ENCODE results near the gene SPOCK2. TPM values are rescaled to one million over a fixed set of nuclear protein-coding genes. Genes with fewer than 3 reads are reported as not detected.

SPOCK2 gene
- polyA plus RNA-seq, 1 donor (not counting 4 experiments of a cell fraction or from before 2014, with no cell fraction given), result 0.14 TPM

- DNase-seq (ENCODE audit: low read depth, low spot score) (no peak), FAIRE-seq (no peak)
- dilution Hi-C loops (cut with MboI; ENCODE audit: extremely low pct_ligation_motif_present, low sequenced_read_pairs), result no loop called here
- TF ChIP-seq CTCF (optimal IDR thresholded peaks at IDR 0.05 in 1 of 3, IDR thresholded peaks at IDR 0.05 in 1 of 3, conservative IDR thresholded peaks at IDR 0.05 in 1 of 3; ENCODE audit: extremely low read depth in 1 of 3, insufficient read depth in 2 of 3, low read length in 3 of 3), result no peak
- no peak for TF ChIP-seq EZH2 (IDR thresholded peaks at IDR 0.05; ENCODE audit: low read length)
- no peak overlapping the region for H3K27ac ChIP-seq (ENCODE audit: control insufficient read depth, insufficient read depth, low read length)
- H3K9me1 ChIP-seq (ENCODE audit: control insufficient read depth, extremely low read depth, insufficient read depth, low read length), result no peaks in the 10 kb centered on the region
- no peak overlapping the region for H2AFZ ChIP-seq (ENCODE audit: control insufficient read depth, low read length)
- H3K36me3 ChIP-seq (ENCODE audit: control insufficient read depth in 2 of 2, extremely low read depth in 1 of 2, insufficient read depth in 2 of 2, low read length in 2 of 2), result no peaks in the 10 kb centered on the region
- H3K27me3 ChIP-seq (ENCODE audit: control insufficient read depth, extremely low read depth, insufficient read depth, low read length), result no peaks in the 10 kb centered on the region
- H4K20me1 ChIP-seq (ENCODE audit: control insufficient read depth, extremely low read depth, insufficient read depth, low read length), result no peaks in the 10 kb centered on the region
- no peak overlapping the region for H3K4me2 ChIP-seq (ENCODE audit: control insufficient read depth, extremely low read depth, insufficient read depth, low read depth, low read length)
- no peaks in the 10 kb centered on the region for H3K79me2 ChIP-seq (ENCODE audit: control insufficient read depth, insufficient read depth, low read length)
- peaks cover 2% of the 10 kb centered on the region for H3K9me3 ChIP-seq (ENCODE audit: control insufficient read depth, low read depth, low read length)
- no peak overlapping the region for H3K4me3 ChIP-seq (ENCODE audit: control insufficient read depth in 2 of 3, extremely low read depth in 1 of 3, insufficient read depth in 2 of 3, low read depth in 1 of 3, low read length in 3 of 3)
- peaks cover 20% of the 10 kb centered on the region for H3K4me1 ChIP-seq (ENCODE audit: control insufficient read depth, extremely low read depth, insufficient read depth, low read length)
- H3K9ac ChIP-seq (ENCODE audit: control insufficient read depth, extremely low read depth, insufficient read depth, low read length), result no peak overlapping the region
Measured at GRCh38 chr10:72049472-72049871, 38.9 kb downstream of the SPOCK2 start.

- peak overlapping the region; percentile 19 for H2AFZ ChIP-seq (ENCODE audit: control insufficient read depth, low read length)
- H3K27me3 ChIP-seq (ENCODE audit: control insufficient read depth, extremely low read depth, insufficient read depth, low read length), result no peaks in the 10 kb centered on the region
- no peak overlapping the region for H3K27ac ChIP-seq (ENCODE audit: control insufficient read depth, insufficient read depth, low read length)
- TF ChIP-seq EZH2 (IDR thresholded peaks at IDR 0.05; ENCODE audit: low read length), result no peak
- TF ChIP-seq CTCF (optimal IDR thresholded peaks at IDR 0.05 in 1 of 3, IDR thresholded peaks at IDR 0.05 in 1 of 3, conservative IDR thresholded peaks at IDR 0.05 in 1 of 3; ENCODE audit: extremely low read depth in 1 of 3, insufficient read depth in 2 of 3, low read length in 3 of 3), result peak; percentile 96 to 100 (median 99)
- dilution Hi-C loops (cut with MboI; ENCODE audit: extremely low pct_ligation_motif_present, low sequenced_read_pairs), result no loop called here
- FAIRE-seq (peak; percentile 90), DNase-seq (ENCODE audit: low read depth, low spot score) (peak; percentile 58)
- peaks cover 23% of the 10 kb centered on the region for H3K4me1 ChIP-seq (ENCODE audit: control insufficient read depth, extremely low read depth, insufficient read depth, low read length)
- H3K9me1 ChIP-seq (ENCODE audit: control insufficient read depth, extremely low read depth, insufficient read depth, low read length), result no peaks in the 10 kb centered on the region
- no peaks in the 10 kb centered on the region for H4K20me1 ChIP-seq (ENCODE audit: control insufficient read depth, extremely low read depth, insufficient read depth, low read length)
- H3K4me3 ChIP-seq (ENCODE audit: control insufficient read depth in 2 of 3, extremely low read depth in 1 of 3, insufficient read depth in 2 of 3, low read depth in 1 of 3, low read length in 3 of 3), result no peak overlapping the region
- H3K36me3 ChIP-seq (ENCODE audit: control insufficient read depth in 2 of 2, extremely low read depth in 1 of 2, insufficient read depth in 2 of 2, low read length in 2 of 2), result no peaks in the 10 kb centered on the region
- peak overlapping the region; percentile 9 for H3K9ac ChIP-seq (ENCODE audit: control insufficient read depth, extremely low read depth, insufficient read depth, low read length)
- H3K4me2 ChIP-seq (ENCODE audit: control insufficient read depth, extremely low read depth, insufficient read depth, low read depth, low read length), result no peak overlapping the region
- no peaks in the 10 kb centered on the region for H3K79me2 ChIP-seq (ENCODE audit: control insufficient read depth, insufficient read depth, low read length)
- H3K9me3 ChIP-seq (ENCODE audit: control insufficient read depth, low read depth, low read length), result peaks cover 2% of the 10 kb centered on the region
Measured at GRCh38 chr10:72048450-72049124, 39.8 kb downstream of the SPOCK2 start.
